Measurements from ENCODE around the gene CALCOCO1.
"Not testable (repeated sequence)": the region's sequence is repeated elsewhere in the genome, so short reads cannot be mapped to it uniquely, and the experiment has no call there.

Gene CALCOCO1, protein sequence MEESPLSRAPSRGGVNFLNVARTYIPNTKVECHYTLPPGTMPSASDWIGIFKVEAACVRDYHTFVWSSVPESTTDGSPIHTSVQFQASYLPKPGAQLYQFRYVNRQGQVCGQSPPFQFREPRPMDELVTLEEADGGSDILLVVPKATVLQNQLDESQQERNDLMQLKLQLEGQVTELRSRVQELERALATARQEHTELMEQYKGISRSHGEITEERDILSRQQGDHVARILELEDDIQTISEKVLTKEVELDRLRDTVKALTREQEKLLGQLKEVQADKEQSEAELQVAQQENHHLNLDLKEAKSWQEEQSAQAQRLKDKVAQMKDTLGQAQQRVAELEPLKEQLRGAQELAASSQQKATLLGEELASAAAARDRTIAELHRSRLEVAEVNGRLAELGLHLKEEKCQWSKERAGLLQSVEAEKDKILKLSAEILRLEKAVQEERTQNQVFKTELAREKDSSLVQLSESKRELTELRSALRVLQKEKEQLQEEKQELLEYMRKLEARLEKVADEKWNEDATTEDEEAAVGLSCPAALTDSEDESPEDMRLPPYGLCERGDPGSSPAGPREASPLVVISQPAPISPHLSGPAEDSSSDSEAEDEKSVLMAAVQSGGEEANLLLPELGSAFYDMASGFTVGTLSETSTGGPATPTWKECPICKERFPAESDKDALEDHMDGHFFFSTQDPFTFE

DNA sequence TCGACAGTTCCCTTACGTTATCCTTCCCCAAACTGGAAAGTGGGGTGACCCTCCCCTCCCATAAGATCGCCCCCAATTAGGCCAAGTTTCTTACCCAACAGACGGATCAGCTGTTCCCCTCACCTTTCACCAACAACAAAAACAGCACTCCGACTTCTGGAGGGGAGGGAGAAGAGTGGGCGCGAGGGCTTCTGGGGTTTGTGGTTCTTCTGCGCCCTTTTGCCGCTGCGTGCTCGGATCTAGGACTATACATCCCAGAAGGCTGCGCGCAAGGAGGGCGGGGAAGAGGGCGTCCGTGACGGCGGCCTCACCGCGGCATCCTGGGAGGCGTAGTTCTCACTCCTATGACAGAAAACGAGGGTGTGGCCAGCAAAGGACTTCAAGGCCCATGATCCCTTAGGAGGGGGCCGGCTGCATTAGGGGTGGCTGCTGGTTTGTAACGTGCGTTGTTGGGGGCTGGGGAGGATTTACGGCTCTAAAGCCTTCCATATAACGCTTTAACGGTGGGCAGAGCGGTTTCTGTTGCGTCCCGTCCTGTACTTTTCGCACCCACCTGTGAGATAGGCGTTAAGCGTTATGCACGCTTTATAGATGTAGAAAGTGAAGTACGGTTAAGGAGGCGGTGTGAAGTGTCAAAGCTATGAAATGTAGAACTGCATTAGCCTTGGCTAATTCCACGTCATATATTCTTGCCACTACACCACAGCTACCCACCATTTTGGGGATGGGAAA, at the start of gene CALCOCO1:
Gene CALCOCO1, minus strand, starts transcription at position 143 of the 732 bp plus-strand sequence. CDS start 2,210 bp downstream, outside the sequence.
- peak; percentile 94 to 95 for DNase-seq (ENCODE audit: low read depth in 2 of 2)

DNA sequence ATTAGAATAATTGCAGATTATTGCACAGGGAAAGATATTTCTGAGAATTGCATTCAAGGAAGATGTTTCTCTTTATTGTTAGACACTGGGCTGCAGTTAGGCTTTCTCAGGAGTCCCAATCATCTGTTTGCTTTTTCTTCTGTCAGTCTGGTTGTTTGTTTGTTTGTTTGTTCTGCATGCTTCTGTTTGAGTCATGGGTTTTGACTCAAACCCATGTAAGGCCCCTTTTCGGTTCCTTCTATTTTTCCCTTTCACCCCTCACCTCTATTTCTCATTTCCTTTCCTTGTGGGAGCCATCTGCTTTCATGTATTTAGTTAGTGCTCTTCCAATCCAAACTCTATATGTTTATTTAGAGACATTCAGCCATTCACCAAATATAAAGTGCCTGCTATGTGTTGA, 49.6 kb upstream of the CALCOCO1 start:
- DNase-seq (ENCODE audit: low read depth in 2 of 2), result no peak

DNA sequence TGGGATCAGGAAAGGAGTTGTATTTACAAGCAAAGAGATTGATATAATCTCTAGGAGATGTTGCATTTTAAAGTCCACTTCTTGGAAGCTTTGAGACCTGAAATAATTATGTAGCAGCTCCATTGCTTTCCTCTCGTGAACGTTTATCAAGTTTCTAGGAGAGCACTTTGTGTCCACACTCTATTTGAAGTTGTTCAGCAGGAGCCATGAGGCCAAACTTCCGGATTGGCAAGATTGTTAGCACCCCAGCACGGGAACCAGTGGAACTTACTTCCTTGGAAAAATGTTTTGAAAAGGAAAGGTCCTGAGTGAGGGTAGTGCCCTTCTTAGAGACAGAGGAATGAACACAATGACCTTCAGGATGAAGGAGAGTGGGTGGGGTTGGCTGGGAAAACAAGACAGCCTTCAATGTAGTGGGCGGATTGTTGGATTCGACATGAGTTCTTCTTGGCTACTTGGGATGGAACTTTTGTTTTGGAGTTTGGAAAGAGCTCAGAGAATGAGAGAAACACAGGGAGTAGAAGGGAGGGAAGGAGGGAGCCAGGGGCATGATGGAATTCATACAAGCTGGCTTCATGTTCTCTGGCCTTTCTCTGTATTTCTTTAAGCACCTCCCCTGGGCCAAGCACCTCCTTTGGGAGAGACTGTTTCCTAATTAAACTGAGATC, 48.4 kb upstream of the CALCOCO1 start:
- DNase-seq (ENCODE audit: low read depth in 2 of 2), result no peak

DNA sequence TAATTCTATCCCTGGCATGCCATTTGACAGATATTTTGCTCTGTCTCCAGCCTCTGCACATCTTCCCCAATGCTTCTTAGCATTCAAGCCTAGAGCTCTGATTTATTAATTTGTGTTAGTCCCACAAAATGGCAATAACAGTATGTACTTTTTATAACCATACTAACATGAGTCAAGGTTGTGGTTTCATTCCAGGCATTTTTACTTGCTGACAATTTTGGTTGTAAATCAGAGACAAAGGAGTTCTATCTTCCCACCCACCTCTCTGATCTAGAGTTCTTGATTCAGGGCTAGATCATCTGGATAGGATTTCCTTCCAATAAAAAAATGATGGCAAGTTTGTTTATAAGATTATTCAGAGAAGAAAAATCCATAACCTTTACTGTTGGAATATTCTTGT, 43.0 kb upstream of the CALCOCO1 start:
- no peak for DNase-seq (ENCODE audit: low read depth in 2 of 2)

DNA sequence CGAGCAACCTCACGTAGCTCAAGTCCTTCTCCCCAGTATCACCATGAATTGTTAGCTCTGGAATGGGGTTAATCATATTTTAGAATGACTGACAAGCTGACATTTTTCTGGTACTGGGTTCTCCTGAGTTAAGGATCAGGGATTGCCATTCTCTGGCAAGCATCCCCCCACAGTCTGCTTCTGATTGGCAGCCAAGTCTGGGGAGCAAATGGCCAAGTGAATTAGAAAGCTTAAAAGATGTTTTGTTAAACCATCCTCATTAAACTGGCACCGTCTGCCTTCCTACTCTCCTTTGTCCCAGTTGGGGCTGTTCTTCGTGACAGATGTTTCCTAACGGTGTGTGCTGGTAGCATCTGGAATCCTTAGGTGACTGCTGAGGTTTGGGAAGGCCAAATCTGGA, 41.7 kb upstream of the CALCOCO1 start:
- DNase-seq (ENCODE audit: low read depth in 2 of 2), result no peak

DNA sequence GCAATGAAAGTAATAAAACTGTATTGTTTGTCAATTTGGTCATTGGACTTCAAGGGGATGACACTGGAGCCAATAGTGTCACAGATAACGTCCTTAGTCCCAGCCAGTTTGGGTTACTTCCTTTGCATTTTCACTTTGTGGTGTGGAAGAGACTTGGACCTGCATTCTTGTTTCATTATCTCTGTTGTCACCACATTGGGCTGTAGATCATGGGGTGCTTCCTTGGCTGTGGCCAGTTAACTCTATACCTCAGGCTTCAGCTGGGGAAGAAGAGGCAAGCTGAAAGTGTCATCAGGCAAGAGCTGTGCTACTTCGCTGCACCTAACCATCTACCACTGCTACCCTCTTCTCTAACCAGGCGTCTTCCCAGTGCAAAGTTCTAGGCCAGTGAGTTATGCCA, 39.6 kb upstream of the CALCOCO1 start:
- no peak for DNase-seq (ENCODE audit: low read depth in 2 of 2)

DNA sequence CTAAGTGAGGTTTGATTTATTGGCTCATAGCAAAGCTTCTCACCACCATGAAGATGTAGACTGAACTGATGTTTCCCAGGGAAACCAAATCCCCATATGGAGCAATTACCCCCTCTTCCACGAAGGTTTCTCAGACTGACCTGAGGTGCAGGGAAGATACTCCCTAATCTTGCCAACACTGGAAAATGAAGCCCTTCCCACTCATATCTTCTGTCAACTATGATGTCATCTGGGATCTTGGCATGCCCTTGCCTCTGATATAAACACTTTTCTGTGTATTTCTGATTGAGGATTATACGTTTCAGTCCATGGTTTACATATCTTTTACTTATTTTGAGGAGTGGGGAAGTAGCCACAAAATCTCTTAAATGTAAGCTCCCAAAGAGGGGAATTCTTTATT, 38.6 kb upstream of the CALCOCO1 start:
- no peak for DNase-seq (ENCODE audit: low read depth in 2 of 2)

DNA sequence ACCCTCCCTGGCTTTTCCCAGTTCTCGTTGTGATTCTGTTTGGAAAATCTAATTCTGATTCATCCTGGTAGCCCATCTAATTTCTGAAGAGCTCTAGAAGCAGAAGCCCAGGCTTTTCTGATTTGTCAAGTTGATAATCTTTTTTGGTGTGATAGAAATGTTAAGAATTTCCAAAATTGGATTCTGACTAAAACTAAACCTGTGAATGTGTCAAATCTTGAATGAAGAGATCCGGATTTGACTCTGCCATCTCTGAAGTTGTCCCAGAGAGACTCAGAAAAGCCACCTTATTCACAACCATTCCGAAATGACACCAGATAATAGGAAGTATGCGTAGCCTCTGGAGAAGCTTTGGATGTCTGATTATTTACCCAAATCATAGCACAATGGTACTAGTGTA, 37.4 kb upstream of the CALCOCO1 start:
- DNase-seq (ENCODE audit: low read depth in 2 of 2), result no peak

DNA sequence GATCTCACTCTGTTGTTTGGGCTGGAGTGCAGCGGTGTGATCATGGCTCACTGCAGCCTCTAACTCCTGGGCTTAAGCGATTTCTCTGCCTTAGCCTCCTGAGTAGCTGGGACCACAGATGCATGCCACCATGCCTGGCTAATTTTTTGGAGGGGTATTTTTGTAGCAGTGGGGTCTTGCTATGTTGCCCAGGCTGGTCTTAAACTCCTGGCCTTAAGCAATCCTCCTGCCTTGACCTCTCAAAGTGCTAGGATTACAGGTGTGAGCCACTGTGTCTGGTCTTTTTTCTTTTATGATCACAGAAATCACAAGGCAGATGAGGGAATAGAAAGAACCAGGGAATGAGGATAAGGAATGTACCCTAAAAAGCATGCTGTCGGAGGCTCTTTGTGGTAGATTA, 35.5 kb upstream of the CALCOCO1 start:
- DNase-seq (ENCODE audit: low read depth in 2 of 2), result not testable (repeated sequence)

DNA sequence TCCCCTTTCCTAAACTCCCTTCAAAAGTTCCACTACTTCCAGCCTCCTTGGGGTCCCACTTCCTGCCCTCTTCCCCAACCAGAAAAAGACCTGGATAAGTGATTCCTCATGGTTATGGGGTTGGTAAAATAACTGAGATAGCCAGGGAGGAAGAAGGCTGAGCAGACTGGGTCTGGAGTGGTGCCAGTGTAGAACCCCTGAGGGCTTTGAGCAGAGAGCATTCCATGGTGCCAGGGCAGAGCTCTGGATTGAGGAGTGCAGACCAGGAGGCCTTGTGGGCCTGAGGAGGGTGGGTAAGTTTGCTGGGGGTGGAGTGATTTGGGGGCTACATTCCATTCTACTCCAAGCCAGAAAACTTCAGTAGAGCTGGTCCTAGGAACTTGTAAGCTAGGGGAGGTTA, 34.1 kb upstream of the CALCOCO1 start:
- DNase-seq (ENCODE audit: low read depth in 2 of 2), result no peak

DNA sequence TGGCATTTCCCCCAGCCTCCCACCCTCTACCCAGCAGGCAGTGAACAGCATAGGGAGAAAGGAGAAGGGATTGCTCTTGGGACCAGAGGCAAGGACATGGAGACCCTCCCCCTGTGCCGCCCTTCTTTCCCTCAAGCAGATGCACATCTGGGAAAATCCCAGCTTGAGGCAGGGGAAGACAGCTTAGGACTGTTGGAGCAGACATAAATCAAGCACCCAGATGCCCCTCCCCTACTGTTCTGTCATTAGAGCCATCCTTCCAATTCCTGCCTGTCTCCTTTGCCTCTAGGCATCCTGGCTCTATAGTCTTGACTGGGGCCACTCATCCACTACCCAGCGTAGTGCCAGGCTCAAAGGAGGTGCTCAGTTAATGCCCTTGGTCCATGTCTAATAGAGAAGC, 32.0 kb upstream of the CALCOCO1 start:
- no peak for DNase-seq (ENCODE audit: low read depth in 2 of 2)

DNA sequence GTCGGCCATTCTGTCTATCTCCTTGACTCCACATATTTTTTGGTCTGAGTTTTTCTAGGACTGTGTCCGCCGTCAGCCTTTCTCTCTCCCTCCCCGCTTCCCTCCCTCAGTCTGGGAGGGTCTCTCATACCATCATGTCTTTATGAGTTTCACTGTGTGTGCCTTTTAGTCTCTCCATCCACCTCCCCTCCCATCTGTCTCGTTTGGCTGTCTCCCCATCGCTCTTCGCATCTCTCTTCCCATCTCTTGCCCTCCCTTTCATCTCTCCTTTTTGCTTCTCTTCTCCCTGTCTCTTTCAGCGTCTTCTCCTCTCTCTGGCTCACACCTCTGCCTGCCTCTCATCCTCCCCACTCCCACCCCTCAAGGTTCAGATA, 31.5 kb upstream of the CALCOCO1 start:
- DNase-seq (ENCODE audit: low read depth in 2 of 2), result no peak

DNA sequence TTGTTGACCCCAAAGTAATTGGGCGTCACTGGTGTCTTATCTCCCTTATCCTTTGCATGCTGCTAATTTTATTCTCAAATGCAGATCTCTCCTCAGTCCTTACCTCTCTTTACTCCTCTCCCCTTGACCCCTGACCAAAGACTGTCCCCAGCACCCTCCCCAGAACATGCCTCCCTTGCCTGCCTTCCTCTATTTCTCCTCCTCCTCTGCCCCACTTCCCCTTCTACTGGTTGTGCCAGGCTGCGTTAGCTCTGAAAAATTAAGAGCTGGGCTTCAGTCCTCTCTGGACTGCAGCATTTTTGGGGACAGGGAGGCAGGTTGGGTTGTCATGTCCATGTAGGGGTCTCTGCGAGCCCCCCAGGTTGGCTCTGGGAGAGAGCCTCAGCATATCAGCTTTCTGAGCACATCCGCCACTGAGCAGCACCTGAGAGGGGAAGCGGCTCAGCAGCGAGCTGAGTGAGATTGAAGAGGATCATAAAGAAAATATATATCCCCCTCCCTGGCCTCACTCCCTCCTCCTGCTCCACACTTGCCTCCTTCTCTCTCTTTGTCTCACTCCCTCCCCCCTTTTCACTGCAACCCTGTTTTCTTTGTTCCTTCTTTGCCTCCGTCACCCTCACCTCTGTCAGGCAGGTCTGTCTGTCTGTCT, 31.0 kb upstream of the CALCOCO1 start:
- DNase-seq (ENCODE audit: low read depth in 2 of 2), result no peak

DNA sequence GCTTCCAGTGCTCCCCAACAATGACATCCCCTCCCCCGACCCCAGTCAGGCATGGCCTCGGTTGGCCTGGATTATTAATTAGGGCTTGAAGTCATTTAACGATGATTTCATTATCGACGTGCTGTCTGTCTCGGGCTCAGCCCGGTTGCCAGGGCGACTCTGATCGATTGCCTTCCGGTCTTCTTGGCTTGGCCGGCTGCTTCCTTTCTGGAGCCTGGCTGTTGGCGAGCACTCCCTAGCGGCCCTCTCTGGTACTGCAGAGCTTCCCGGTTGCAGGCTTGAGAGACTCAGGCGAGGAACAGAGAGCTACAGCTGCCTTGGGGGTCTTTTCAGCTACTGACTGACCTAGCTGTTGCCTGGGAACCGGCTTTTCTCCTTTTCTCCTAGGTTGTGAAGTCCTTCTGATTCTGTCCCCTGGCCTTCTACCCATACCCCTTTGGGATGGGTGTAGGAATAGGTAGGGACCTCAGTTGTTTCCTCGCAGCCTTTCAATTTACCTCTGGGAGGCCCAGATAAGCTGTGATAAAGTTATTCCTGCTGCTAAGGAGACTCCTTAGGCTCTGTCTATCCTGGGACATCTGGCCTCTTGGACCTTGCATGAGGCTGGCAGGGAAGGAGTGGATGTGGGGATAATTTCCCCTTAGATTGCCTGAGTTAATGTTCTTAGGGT, 30.0 kb upstream of the CALCOCO1 start:
- peak; percentile 52 to 61 for DNase-seq (ENCODE audit: low read depth in 2 of 2)

DNA sequence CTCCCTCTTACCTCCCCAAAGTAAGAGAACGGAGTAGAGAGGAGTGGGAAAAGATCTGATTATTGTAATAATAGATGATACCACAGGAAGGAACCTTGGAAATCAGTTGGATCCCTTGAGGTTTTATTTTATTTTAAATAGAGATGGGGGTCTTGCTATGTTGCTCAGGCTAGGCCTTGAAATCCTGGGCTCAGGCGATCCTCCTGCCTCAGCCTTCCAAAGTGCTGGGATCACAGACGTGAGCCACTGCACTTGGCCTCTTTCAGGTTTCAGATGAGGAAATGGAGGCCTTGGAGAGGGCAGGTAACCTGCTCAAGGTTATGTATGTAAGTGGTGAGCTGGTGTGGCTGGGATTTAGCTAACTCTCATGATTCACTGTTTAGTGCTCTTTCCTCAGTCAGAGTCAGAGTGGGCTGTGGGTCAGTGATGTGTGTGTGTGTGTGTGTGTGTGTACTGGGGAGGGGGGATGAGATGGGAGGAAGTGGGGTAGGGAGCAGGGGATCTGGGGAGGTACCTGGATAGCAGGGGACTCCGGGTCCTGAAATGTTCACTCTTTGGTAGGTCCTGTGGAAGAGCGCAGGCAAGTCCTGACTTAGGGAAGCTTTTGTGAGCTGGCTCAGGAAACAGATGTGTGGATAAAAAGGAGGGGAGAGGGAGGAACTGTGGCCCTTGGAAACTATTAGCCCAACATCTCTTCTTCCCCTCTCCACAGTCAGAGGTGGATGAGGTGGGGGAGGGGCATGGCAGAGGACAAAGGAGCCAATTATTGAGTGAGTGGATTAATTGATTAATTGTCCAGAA, 29.2 kb upstream of the CALCOCO1 start:
- DNase-seq (ENCODE audit: low read depth in 2 of 2), result no peak

DNA sequence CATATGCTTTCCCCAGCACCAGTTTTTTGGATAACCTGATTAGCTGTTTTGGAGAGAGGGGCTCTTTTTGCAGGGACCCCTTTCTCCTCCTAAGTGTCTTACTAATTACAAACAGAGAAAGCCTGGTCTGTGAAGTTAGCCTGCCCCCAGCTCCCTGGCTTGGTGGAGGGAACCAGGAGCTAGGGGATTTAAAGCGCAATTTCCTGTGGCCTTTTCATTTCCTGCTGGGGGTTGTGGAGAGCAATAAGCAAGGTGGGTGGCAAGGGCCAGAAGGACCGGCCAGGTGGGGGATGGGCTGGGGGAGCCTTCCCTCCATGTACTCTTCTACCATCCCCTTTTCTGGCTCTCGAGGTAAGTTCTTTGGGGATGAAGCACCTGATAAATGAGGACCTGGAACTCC, 28.6 kb upstream of the CALCOCO1 start:
- no peak for DNase-seq (ENCODE audit: low read depth in 2 of 2)

DNA sequence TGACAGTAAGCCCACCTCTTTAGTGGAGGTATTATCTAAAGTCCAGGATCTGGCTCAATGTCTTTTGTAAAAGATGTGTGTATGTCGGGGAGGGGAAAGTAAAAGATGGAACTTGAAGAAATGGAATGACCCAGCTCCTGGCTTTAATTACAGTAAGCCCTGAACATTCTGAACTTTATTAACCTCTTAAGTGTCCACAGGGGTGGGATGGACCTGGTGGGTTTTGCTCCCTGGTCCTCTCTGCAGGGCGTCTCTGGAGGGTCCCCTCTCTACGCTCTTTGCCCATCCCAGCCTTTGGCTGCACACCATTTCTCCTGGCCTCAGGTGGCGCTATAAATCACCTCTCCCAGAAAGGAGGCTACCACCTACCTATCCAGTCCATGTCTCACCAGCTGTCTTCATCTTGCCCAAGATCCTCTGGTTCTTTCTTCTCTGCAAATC, 28.2 kb upstream of the CALCOCO1 start:
- DNase-seq (ENCODE audit: low read depth in 2 of 2), result no peak

DNA sequence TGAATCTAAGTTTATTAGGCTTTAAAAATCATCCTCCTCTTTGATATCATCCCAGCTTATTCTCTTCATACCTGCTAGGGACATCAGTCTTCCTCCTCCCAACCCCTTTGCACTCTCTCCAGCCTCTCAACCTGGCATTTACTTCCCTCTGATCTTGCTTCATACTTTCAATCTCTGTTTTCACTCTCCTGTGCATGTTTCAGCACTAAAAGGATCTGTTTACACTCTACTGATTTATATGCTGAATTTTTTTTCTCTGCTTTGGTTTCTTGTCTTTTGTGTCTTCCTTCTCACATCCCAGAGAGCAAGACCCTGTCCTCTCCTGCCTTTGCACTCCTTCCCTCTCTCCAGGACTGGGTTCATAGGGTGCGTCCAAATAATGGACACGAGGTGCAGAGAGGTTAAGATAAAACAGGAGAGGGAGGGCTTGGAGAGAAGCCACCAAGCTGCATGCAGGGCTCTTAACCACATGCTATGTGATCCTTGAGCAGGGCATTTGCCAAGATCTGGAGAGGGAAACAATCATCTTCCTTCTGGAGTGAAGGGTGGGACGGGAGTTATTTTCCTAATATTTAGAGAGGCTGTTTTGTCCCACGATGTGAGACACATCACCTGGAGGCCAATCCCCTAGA, 27.5 kb upstream of the CALCOCO1 start:
- no peak for DNase-seq (ENCODE audit: low read depth in 2 of 2)

DNA sequence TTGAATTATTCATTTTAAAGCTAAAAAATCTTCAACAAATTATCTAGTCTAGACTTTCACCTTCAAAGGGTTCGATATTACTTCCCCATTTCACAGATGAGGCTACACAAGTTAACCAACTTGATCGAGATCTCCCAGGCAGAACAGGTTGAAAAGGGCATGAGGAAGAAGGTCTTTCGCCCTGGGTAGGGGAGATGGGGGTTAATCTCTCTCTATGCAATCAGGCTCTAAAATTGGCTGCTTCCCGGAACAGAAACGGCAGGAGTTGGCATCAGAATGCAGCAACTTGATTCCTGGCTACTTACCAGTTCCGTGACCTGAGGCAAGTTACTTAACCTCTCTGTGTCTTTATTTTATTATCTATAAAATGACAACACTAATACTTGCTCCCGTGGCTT, 26.9 kb upstream of the CALCOCO1 start:
- no peak for DNase-seq (ENCODE audit: low read depth in 2 of 2)

DNA sequence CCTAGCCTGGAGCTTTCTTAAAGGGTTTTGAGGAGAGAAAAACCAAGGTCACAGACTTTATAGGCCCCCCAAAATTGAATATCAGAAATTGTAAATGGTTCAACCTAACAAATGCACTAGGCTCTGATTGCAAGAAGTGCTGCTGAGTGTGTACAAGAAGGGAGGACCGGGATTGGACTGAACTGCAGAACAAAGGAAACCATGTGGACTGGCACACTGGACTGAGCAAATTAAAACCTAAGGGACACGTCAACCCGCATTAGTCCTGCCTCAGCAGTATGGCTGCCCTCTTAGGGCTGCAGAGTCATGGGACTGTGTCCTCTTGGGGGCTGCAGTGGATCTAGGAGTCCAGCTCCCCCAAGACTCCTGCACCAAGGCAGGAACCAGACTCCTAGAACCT, 25.4 kb upstream of the CALCOCO1 start:
- DNase-seq (ENCODE audit: low read depth in 2 of 2), result no peak
